GM23248 (cell line): ENCODE data around the gene PM20D1. TPM values are rescaled to one million over a fixed set of nuclear protein-coding genes. Genes with fewer than 3 reads are reported as not detected.

ENCODE experiments used
- DNase-seq: peaks from one replicate; pipeline ENCODE4 v3.0.0-alpha.2; 2015
- H2AFZ ChIP-seq: fragments of 200-600 bp; sonication (generic); 2 replicates; pipeline ENCODE4 v1.6.1; 2016; ENCODE audit warnings: antibody characterized with exemption
- H3F3A ChIP-seq: fragments of 200-600 bp; sonication (generic); 2 replicates; pipeline ENCODE4 v1.6.1; 2016; ENCODE audit warnings: mild to moderate bottlenecking, antibody characterized with exemption, mixed run types; ENCODE audit not compliant: insufficient read depth
- H3K27ac ChIP-seq: fragments of 200-600 bp; sonication (generic); 2 replicates; pipeline ENCODE4 v1.5.1; 2016; ENCODE audit warnings: mild to moderate bottlenecking
- H3K27me3 ChIP-seq: fragments of 200-600 bp; sonication (generic); replicated peaks from 2 replicates; pipeline ENCODE4 v1.6.1; 2016; ENCODE audit warnings: mild to moderate bottlenecking; ENCODE audit not compliant: insufficient read depth
- H3K36me3 ChIP-seq: fragments of 200-600 bp; sonication (generic); 2 replicates; pipeline ENCODE4 v1.6.1; 2016; ENCODE audit warnings: low read depth, mild to moderate bottlenecking
- H3K4me1 ChIP-seq: fragments of 200-600 bp; sonication (generic); 2 replicates; pipeline ENCODE4 v1.6.1; 2016; ENCODE audit warnings: mild to moderate bottlenecking; ENCODE audit not compliant: insufficient read depth
- H3K4me2 ChIP-seq: fragments of 200-600 bp; sonication (generic); one replicate; pipeline ENCODE4 v1.6.1; 2016; ENCODE audit warnings: mild to moderate bottlenecking; ENCODE audit not compliant: unreplicated experiment
- H3K4me3 ChIP-seq: fragments of 200-600 bp; sonication (generic); 2 replicates; pipeline ENCODE4 v1.5.1; 2016; ENCODE audit warnings: mild to moderate bottlenecking
- H3K79me2 ChIP-seq: fragments of 200-600 bp; sonication (generic); 2 replicates; pipeline ENCODE4 v1.6.1; 2016; ENCODE audit warnings: mild to moderate bottlenecking; ENCODE audit not compliant: insufficient read depth
- H3K9ac ChIP-seq: fragments of 200-600 bp; sonication (generic); 2 replicates; pipeline ENCODE4 v1.6.1; 2016; ENCODE audit warnings: mild to moderate bottlenecking
- H3K9me2 ChIP-seq: fragments of 200-600 bp; sonication (generic); 2 replicates; pipeline ENCODE4 v1.6.1; 2016; ENCODE audit warnings: mixed run types, mild to moderate bottlenecking, moderate library complexity; ENCODE audit not compliant: insufficient read depth
- H3K9me3 ChIP-seq: fragments of 200-600 bp; sonication (generic); one replicate; pipeline ENCODE4 v1.6.1; 2017; ENCODE audit warnings: low read depth
- H4K20me1 ChIP-seq: fragments of 200-600 bp; sonication (generic); 2 replicates; pipeline ENCODE4 v1.6.0; 2016; ENCODE audit not compliant: insufficient read depth
- EZH2 ChIP-seq: fragments of 200-600 bp; sonication (generic); IDR thresholded peaks from 2 replicates; pipeline ENCODE4 v1.6.1; 2018; ENCODE audit warnings: antibody characterized with exemption, mild to moderate bottlenecking; ENCODE audit not compliant: insufficient read depth, poor library complexity, severe bottlenecking
- EZH2phosphoT487 ChIP-seq: fragments of 200-600 bp; sonication (generic); IDR thresholded peaks from 2 replicates; pipeline ENCODE4 v1.6.1; 2018; ENCODE audit warnings: antibody characterized with exemption, moderate library complexity, mild to moderate bottlenecking, low read depth; ENCODE audit not compliant: insufficient read depth
- WGBS, 2 experiments: methylation state at CpG; one replicate each; pipeline ENCODE4 v1.1.6; 2015 to 2017; ENCODE audit warnings: low lambda C conversion rate in 2 of 2, low coverage in 1 of 2; ENCODE audit errors: missing lambda C conversion rate in 2 of 2; 5-methylcytosine and 5-hydroxymethylcytosine counted together
- in situ Hi-C: fragments of 300-500 bp; cut with MboI; formaldehyde crosslinking; loops from 2 replicates; pipeline ENCODE4 v1.15.0; 2020
- polyA plus RNA-seq: library from polyadenylated mRNA; unstranded; fragments of >200 nt; fragmentation: Nextera tagmentation; extraction: Ambion mirVana; gene quantifications from 2 replicates; pipeline ENCODE4 v1.2.1, GENCODE V29; 2016
- total RNA-seq: library from RNA; depleted of rRNA; stranded (reverse); fragments of >200 nt; shearing (Covaris generic); gene quantifications from 2 replicates; pipeline ENCODE4 v1.2.3, GENCODE V29; 2014

The PM20D1 gene
- total and polyA plus RNA-seq, 2 experiments from 2014 or later = 0.11 to 0.22 TPM

- no peak for TF ChIP-seq EZH2phosphoT487
- no peak for TF ChIP-seq EZH2
- no peak overlapping the region for H3K27ac ChIP-seq
- DNase-seq = no peak
These were observed 7.7 kb downstream of the PM20D1 start for GRCh38 chr1:205842229-205842628.

GRCh38 chr1:205840146-205840923 is 9.6 kb downstream of the PM20D1 start:
- Histone ChIP-seq H3K27me3 (no peaks in the 10 kb centered on the region; the same call in 1 of the 2 replicates), H4K20me1 (no peaks in the 10 kb centered on the region), H3K4me2 (no peak overlapping the region), H3K9ac (no peak overlapping the region), H3K4me3 (no peak overlapping the region), H3K9me3 (no peaks in the 10 kb centered on the region), H3F3A (no peaks in the 10 kb centered on the region), H3K79me2 (no peaks in the 10 kb centered on the region), H2AFZ (no peak overlapping the region), H3K9me2 (no peaks in the 10 kb centered on the region), H3K27ac (no peak overlapping the region), H3K36me3 (no peaks in the 10 kb centered on the region), H3K4me1 (no peaks in the 10 kb centered on the region)
- WGBS, 2 experiments = 48 to 64% methylated on average over 4 of the region's 4 CpGs
- DNase-seq = no peak
- in situ Hi-C loops = no loop called here
- TF ChIP-seq EZH2 (no peak), EZH2phosphoT487 (no peak)

More at GRCh38 chr1:205842229-205842628, 7.7 kb downstream of the PM20D1 start:
- Histone ChIP-seq H3K27me3 (no peaks in the 10 kb centered on the region; the same call in 1 of the 2 replicates), H3K79me2 (no peaks in the 10 kb centered on the region), H3K9me3 (no peaks in the 10 kb centered on the region), H3K9me2 (no peaks in the 10 kb centered on the region), H3K4me2 (no peak overlapping the region), H3F3A (no peaks in the 10 kb centered on the region), H3K4me3 (no peak overlapping the region), H3K36me3 (no peaks in the 10 kb centered on the region), H3K9ac (no peak overlapping the region), H3K4me1 (no peaks in the 10 kb centered on the region), H4K20me1 (no peaks in the 10 kb centered on the region), H2AFZ (no peak overlapping the region)
- 43 to 58% methylated on average over 2 of the region's 2 CpGs for WGBS, 2 experiments
- in situ Hi-C loops = no loop called here

GRCh38 chr1:205837382-205837970 is 12.5 kb downstream of the PM20D1 start:
- Histone ChIP-seq H3K9ac (no peak overlapping the region), H3K27ac (no peak overlapping the region), H3K79me2 (no peaks in the 10 kb centered on the region), H3K27me3 (no peaks in the 10 kb centered on the region; the same call in 1 of the 2 replicates), H3K4me2 (no peak overlapping the region), H2AFZ (no peak overlapping the region), H3K9me2 (no peaks in the 10 kb centered on the region), H3K9me3 (no peaks in the 10 kb centered on the region), H3K36me3 (no peaks in the 10 kb centered on the region), H4K20me1 (no peaks in the 10 kb centered on the region), H3K4me1 (no peaks in the 10 kb centered on the region), H3K4me3 (no peak overlapping the region), H3F3A (no peaks in the 10 kb centered on the region)
- in situ Hi-C loops = no loop called here
- 72 to 73% methylated on average over 7 of the region's 7 CpGs for WGBS, 2 experiments
- TF ChIP-seq EZH2phosphoT487 = no peak
- no peak for TF ChIP-seq EZH2
- no peak for DNase-seq

GRCh38 chr1:205834751-205835150 is 15.2 kb downstream of the PM20D1 start:
- H3K36me3 ChIP-seq = no peaks in the 10 kb centered on the region
- no peak for DNase-seq
- in situ Hi-C loops = no loop called here
- no peaks in the 10 kb centered on the region; the same call in 1 of the 2 replicates for H3K27me3 ChIP-seq
- H3K4me1 ChIP-seq = no peaks in the 10 kb centered on the region
- H2AFZ ChIP-seq = no peak overlapping the region
- no peaks in the 10 kb centered on the region for H4K20me1 ChIP-seq
- no peak overlapping the region for H3K27ac ChIP-seq
- no peaks in the 10 kb centered on the region for H3F3A ChIP-seq
- no peak overlapping the region for H3K9ac ChIP-seq
- WGBS, 2 experiments = 65 to 68% methylated on average over 4 of the region's 4 CpGs
- H3K9me2 ChIP-seq = no peaks in the 10 kb centered on the region
- no peaks in the 10 kb centered on the region for H3K79me2 ChIP-seq
- H3K9me3 ChIP-seq = no peaks in the 10 kb centered on the region
- H3K4me3 ChIP-seq = no peak overlapping the region
- TF ChIP-seq EZH2 = no peak
- TF ChIP-seq EZH2phosphoT487 = no peak
- no peak overlapping the region for H3K4me2 ChIP-seq
